Measurements from ENCODE around the gene NUCB1.

The NUCB1 gene

GRCh38 chr19:48963371-48964204 lies 63.5 kb downstream of the NUCB1 start:
- no peak for DNase-seq

- DNase-seq = peak; percentile 37
Measured at GRCh38 chr19:48964205-48965039, 64.3 kb downstream of the NUCB1 start.

GRCh38 chr19:48965040-48965805 lies 65.1 kb downstream of the NUCB1 start, which contains the start of gene FTL:
Gene FTL, plus strand, starts transcription at chr19:48965309. Its CDS starts 199 bp downstream, at chr19:48965508.
- DNase-seq = peak; percentile 89

GRCh38 chr19:48965806-48966540 lies 65.9 kb downstream of the NUCB1 start:
- peak; percentile 81 for DNase-seq

- DNase-seq = no peak
Measured at GRCh38 chr19:48966541-48967345, 66.6 kb downstream of the NUCB1 start.

- no peak for DNase-seq
Measured at GRCh38 chr19:48967346-48968178, 67.5 kb downstream of the NUCB1 start.

- DNase-seq = no peak
Measured at GRCh38 chr19:48968179-48968661, 68.1 kb downstream of the NUCB1 start.

GRCh38 chr19:48968813-48969218 lies 68.7 kb downstream of the NUCB1 start:
- DNase-seq = no peak

- no peak for DNase-seq
Measured at GRCh38 chr19:48969276-48970138, 69.4 kb downstream of the NUCB1 start.

- no peak for DNase-seq
Measured at GRCh38 chr19:48970139-48970766, 70.1 kb downstream of the NUCB1 start.

GRCh38 chr19:48970923-48971395 lies 70.8 kb downstream of the NUCB1 start:
- DNase-seq = no peak
